ENCODE results near the gene C4orf36. TPM values are rescaled to one million over a fixed set of nuclear protein-coding genes. Genes with fewer than 3 reads are reported as not detected.
"Not testable (repeated sequence)": the region's sequence is repeated elsewhere in the genome, so short reads cannot be mapped to it uniquely, and the experiment has no call there.

C4orf36 gene
- total RNA-seq, 2 experiments from 2014 or later, result 0.44 TPM; not detected in 1

DNA sequence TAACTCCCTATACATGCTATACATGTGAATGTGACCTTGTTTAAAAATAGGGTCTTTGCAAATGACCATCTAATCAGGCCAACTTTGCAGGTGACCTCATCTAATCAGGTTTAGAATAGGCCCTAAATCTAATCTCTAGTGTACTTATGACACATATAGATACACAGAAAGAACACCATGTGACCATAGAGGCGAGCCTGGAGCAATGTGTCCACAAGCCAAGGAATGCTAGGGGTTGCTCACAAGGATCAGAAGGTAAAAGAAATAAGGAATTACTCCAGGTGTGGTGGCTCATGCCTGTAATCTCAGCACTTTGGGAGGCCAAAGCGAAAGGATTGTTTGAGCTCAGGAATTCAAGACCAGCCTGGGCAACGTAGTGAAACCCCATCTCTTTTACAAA, 9.6 kb upstream of the C4orf36 start:
- POLR2A ChIA-PET, result no interaction called here
- DNase-seq, result no peak

DNA sequence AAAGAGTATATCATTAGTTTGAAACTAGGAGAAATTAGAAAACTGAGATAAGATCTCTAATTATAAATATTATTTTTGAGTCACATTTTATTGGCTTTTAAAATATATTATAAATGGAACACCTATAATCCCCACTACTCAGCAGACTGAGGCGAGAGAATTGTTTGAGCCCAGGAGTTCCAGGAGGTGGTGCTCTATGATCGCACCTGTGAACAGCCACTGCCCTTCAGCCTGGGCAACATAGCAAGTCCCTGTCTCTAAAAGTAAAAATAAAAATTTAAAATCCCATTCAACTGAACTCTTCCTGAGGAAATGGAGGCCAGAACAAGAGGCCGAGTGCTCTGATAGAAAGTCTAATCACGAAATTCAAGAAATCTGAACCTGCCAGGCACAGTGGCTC, 6.3 kb upstream of the C4orf36 start:
- H3K4me3 Mint-ChIP-seq, result no peak overlapping the region
- H3K27me3 Mint-ChIP-seq, result peaks cover 5% of the 10 kb centered on the region
- no peak overlapping the region for H3K27ac Mint-ChIP-seq
- no peaks in the 10 kb centered on the region for H3K36me3 Mint-ChIP-seq
- no peak for ATAC-seq (ENCODE audit: low read depth)
- no peaks in the 10 kb centered on the region for H3K4me1 Mint-ChIP-seq
- POLR2A ChIA-PET, result no interaction called here
- H3K9me3 Mint-ChIP-seq, result no peaks in the 10 kb centered on the region
- DNase-seq, result no peak

More for the DNA sequence above, 9.6 kb upstream of the C4orf36 start:
- Mint-ChIP-seq H3K27me3 (peaks cover 6% of the 10 kb centered on the region), H3K9me3 (no peaks in the 10 kb centered on the region), H3K4me3 (no peak overlapping the region), H3K27ac (no peak overlapping the region), H3K36me3 (no peaks in the 10 kb centered on the region), H3K4me1 (no peaks in the 10 kb centered on the region)
- ATAC-seq (ENCODE audit: low read depth), result no peak

DNA sequence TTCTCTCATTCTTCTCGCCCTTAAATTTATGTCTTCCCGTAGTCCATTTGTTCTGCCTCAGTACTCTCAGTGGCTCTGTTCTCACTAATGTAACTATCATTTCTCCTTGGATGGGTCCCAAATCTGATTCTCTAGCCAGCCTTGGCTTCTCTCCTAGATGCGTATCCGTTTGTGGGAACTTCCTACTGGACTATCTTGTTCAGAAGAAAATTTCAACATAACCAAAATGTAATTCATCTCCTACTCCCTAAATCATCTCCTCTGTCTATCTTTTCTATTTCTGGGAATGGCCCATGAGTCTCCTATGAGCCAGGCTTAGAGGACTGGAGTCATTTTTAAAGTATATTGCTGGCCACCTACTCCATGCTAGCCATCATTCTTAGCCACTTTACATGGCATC, 4.4 kb upstream of the C4orf36 start:
- Mint-ChIP-seq H3K27ac (no peak overlapping the region), H3K9me3 (no peaks in the 10 kb centered on the region), H3K4me1 (peaks cover 1% of the 10 kb centered on the region), H3K4me3 (no peak overlapping the region), H3K27me3 (peaks cover 11% of the 10 kb centered on the region), H3K36me3 (no peaks in the 10 kb centered on the region)
- ATAC-seq (ENCODE audit: low read depth) (no peak), DNase-seq (no peak)
- POLR2A ChIA-PET, result no interaction called here

DNA sequence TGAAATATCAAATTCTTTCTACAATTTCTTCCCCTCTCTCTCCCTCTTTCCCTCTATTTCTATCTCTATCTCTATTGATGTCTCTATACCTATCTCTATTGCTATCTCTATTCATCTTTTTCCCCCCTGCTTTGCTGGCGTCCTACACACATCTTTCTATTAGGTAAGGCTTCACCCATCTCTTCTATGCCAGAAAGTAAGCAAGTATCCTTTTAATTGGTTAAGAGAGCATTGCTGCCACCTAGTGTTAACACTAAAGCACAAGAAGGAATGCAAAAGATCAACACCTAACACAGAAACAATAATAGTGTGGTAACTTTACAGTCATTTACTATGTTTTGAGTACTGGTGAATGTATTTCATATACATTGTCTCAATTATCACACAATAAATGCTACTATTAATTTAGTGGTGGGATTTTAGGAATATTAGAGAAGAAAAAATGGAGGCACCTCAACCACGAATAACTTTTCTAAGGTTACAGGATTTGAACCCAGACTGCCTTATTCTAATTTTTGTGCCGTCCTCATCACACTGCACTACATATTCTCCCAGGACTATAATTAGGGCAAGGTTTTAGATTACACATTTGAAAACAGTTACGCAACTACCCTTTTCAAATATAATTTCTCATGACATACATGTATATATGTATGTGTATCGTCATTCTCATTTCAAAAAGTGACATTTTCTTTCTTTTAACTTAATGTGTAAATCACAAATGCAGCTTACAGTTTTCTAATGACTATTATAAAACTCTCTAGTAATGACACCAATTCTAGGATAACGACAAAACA, 3.7 kb upstream of the C4orf36 start:
- peaks cover 5% of the 10 kb centered on the region for H3K4me1 Mint-ChIP-seq
- H3K36me3 Mint-ChIP-seq, result no peaks in the 10 kb centered on the region
- no peak overlapping the region for H3K4me3 Mint-ChIP-seq
- no peak overlapping the region for H3K27ac Mint-ChIP-seq
- peaks cover 17% of the 10 kb centered on the region for H3K27me3 Mint-ChIP-seq
- ATAC-seq (ENCODE audit: low read depth) (peak; percentile 35), DNase-seq (no peak)
- POLR2A ChIA-PET, result no interaction called here
- H3K9me3 Mint-ChIP-seq, result no peaks in the 10 kb centered on the region

- Mint-ChIP-seq H3K36me3 (no peaks in the 10 kb centered on the region), H3K4me3 (no peak overlapping the region), H3K27me3 (peaks cover 22% of the 10 kb centered on the region), H3K4me1 (peaks cover 5% of the 10 kb centered on the region), H3K27ac (no peak overlapping the region), H3K9me3 (no peaks in the 10 kb centered on the region)
- DNase-seq, result no peak
- POLR2A ChIA-PET, result no interaction called here
- ATAC-seq (ENCODE audit: low read depth), result no peak
Measured at GRCh38 chr4:86894455-86894854, 2.2 kb upstream of the C4orf36 start.

GRCh38 chr4:86893136-86893535, 914 bp upstream of the C4orf36 start:
- Mint-ChIP-seq H3K36me3 (no peaks in the 10 kb centered on the region), H3K27ac (no peak overlapping the region), H3K9me3 (no peaks in the 10 kb centered on the region), H3K4me1 (peaks cover 5% of the 10 kb centered on the region), H3K4me3 (no peak overlapping the region), H3K27me3 (peaks cover 25% of the 10 kb centered on the region)
- ATAC-seq (ENCODE audit: low read depth) (no peak), DNase-seq (no peak)
- POLR2A ChIA-PET, result no interaction called here

- Mint-ChIP-seq H3K36me3 (no peaks in the 10 kb centered on the region), H3K27ac (no peak overlapping the region), H3K4me3 (peak overlapping the region; percentile 76), H3K4me1 (peaks cover 5% of the 10 kb centered on the region), H3K27me3 (peaks cover 25% of the 10 kb centered on the region), H3K9me3 (no peaks in the 10 kb centered on the region)
- no peak for ATAC-seq (ENCODE audit: low read depth)
- POLR2A ChIA-PET, result no interaction called here
- no peak for DNase-seq
Measured at GRCh38 chr4:86892636-86892960, 376 bp upstream of the C4orf36 start.

- no peaks in the 10 kb centered on the region for H3K9me3 Mint-ChIP-seq
- no peak overlapping the region for H3K27ac Mint-ChIP-seq
- ATAC-seq (ENCODE audit: low read depth), result no peak
- peak overlapping the region; percentile 46 for H3K4me3 Mint-ChIP-seq
- no peak for DNase-seq
- H3K36me3 Mint-ChIP-seq, result no peaks in the 10 kb centered on the region
- H3K4me1 Mint-ChIP-seq, result peaks cover 5% of the 10 kb centered on the region
- H3K27me3 Mint-ChIP-seq, result peaks cover 25% of the 10 kb centered on the region
- POLR2A ChIA-PET, result no interaction called here
Measured at GRCh38 chr4:86890790-86891189, 1.4 kb downstream of the C4orf36 start.

GRCh38 chr4:86879641-86880040, 12.6 kb downstream of the C4orf36 start:
- DNase-seq (no peak), ATAC-seq (ENCODE audit: low read depth) (no peak)
- no peaks in the 10 kb centered on the region for H3K27me3 Mint-ChIP-seq
- no peaks in the 10 kb centered on the region for H3K4me1 Mint-ChIP-seq
- no peak overlapping the region for H3K4me3 Mint-ChIP-seq
- peaks cover 6% of the 10 kb centered on the region for H3K9me3 Mint-ChIP-seq
- no peaks in the 10 kb centered on the region for H3K36me3 Mint-ChIP-seq
- no peak overlapping the region for H3K27ac Mint-ChIP-seq
- POLR2A ChIA-PET, result no interaction called here

GRCh38 chr4:86878640-86879039, 13.6 kb downstream of the C4orf36 start:
- H3K4me1 Mint-ChIP-seq, result no peaks in the 10 kb centered on the region
- ATAC-seq (ENCODE audit: low read depth) (no peak), DNase-seq (no peak)
- H3K27ac Mint-ChIP-seq, result no peak overlapping the region
- POLR2A ChIA-PET, result no interaction called here
- peaks cover 6% of the 10 kb centered on the region for H3K9me3 Mint-ChIP-seq
- no peaks in the 10 kb centered on the region for H3K36me3 Mint-ChIP-seq
- H3K27me3 Mint-ChIP-seq, result no peaks in the 10 kb centered on the region
- no peak overlapping the region for H3K4me3 Mint-ChIP-seq

DNA sequence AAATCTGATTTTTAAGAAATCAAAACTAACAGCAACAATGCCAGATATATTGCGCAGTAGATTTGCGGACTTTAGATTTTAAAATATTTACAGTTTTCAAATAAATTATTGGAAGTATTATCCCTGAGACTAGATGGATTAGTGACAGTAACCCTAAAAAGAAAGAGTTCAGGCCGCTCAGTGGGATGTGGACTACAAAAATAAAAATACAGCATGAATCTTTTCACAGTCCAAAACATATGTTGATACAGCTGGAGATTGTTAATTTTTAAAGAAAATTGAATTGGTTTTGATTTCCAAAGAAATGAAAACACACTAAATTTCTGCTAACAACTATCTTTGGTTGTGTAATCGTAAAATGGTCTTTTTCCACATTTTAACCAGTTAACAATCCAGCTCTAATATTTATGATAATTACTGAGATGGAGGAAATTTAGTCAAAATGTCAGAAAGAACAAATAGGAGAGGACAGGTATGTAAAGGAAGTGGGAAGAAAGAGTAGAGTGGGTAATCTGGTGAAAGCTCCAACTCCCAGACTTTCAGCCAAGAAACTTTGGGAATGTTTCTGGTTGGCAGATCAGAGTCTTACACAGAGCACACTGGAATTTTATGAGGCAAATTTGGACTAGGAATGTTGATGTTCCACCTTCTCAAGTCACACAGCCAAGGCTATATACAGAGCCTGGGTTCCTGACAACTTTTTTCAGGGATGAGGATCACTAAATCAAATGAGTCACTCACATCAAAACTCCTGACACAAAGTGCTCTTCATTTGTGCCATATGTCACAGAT, 15.1 kb downstream of the C4orf36 start:
- ATAC-seq (ENCODE audit: low read depth) (no peak), DNase-seq (no peak)
- POLR2A ChIA-PET, result no interaction called here
- H3K9me3 Mint-ChIP-seq, result peaks cover 6% of the 10 kb centered on the region
- H3K27me3 Mint-ChIP-seq, result no peaks in the 10 kb centered on the region
- H3K36me3 Mint-ChIP-seq, result no peaks in the 10 kb centered on the region
- H3K4me1 Mint-ChIP-seq, result no peaks in the 10 kb centered on the region
- no peak overlapping the region for H3K27ac Mint-ChIP-seq
- H3K4me3 Mint-ChIP-seq, result no peak overlapping the region

GRCh38 chr4:86875436-86875835, 16.8 kb downstream of the C4orf36 start:
- ATAC-seq (ENCODE audit: low read depth); H3K36me3 Mint-ChIP-seq; H3K9me3 Mint-ChIP-seq; H3K4me1 Mint-ChIP-seq; DNase-seq; H3K27ac Mint-ChIP-seq; POLR2A ChIA-PET; H3K4me3 Mint-ChIP-seq; H3K27me3 Mint-ChIP-seq: not testable (repeated sequence)

- no peak for ATAC-seq (ENCODE audit: low read depth)
- H3K27me3 Mint-ChIP-seq, result no peaks in the 10 kb centered on the region
- no peak overlapping the region for H3K4me3 Mint-ChIP-seq
- H3K36me3 Mint-ChIP-seq, result no peaks in the 10 kb centered on the region
- POLR2A ChIA-PET, result no interaction called here
- no peaks in the 10 kb centered on the region for H3K9me3 Mint-ChIP-seq
- H3K27ac Mint-ChIP-seq, result no peak overlapping the region
- H3K4me1 Mint-ChIP-seq, result no peaks in the 10 kb centered on the region
- DNase-seq, result no peak
Measured at GRCh38 chr4:86872135-86872534, 20.1 kb downstream of the C4orf36 start.

GRCh38 chr4:86870442-86871069, 21.7 kb downstream of the C4orf36 start:
- H3K27me3 Mint-ChIP-seq, result no peaks in the 10 kb centered on the region
- no peaks in the 10 kb centered on the region for H3K9me3 Mint-ChIP-seq
- no peak overlapping the region for H3K27ac Mint-ChIP-seq
- H3K36me3 Mint-ChIP-seq, result no peaks in the 10 kb centered on the region
- DNase-seq (no peak), ATAC-seq (ENCODE audit: low read depth) (no peak)
- H3K4me3 Mint-ChIP-seq, result no peak overlapping the region
- H3K4me1 Mint-ChIP-seq, result no peaks in the 10 kb centered on the region
- POLR2A ChIA-PET, result no interaction called here

All from activated naive CD8-positive, alpha-beta T cell treated with anti-CD3 and anti-CD28 coated beads, Interleukin-2, amount 10 ng/mL, durations not matched to agents 7 days and 5 days (primary cell).